CD4-positive, alpha-beta T cell treated with Interleukin-2 at 100 ng/mL for 4 hours (primary cell): Measurements from ENCODE around the gene SDCCAG8.

ENCODE experiments used
- DNase-seq: peaks from one replicate; pipeline ENCODE4 v3.0.0-alpha.2; 2020; ENCODE audit warnings: low spot score

The SDCCAG8 gene

DNA sequence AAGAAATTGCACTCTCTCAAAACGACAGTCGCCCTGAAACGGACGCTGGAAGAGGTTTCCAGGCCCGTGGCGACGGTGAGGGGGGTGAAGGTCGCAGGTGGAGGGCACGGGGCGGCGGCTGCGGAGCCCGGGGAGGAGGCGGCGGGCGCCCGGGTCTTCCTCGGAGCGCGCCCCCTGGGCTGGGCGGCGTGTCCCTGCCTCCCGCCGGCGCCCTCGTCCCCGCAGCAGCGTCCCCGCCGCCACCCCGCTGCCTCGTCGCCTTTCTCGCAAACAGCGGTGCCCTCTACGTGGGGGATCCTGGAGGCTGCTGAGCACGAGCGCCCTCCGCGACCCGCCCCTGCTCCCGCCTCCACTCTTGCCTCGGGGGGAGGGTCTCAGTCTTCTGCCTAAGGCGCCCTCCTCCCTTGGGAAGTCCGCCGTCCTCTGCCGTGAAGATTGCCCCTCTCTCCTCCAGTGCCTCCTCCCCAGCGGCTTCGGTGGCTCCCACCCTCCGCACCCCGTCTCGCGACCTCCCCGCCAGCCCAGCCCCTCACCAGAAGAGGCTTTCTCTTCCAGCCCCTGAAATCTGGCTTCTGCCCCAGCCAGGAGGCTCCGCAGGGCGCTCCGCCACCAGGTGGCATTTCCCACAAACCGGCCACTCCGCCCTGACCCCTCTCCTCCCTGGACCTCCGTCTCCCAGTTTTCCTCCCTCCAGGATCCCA, 227.4 kb downstream of the SDCCAG8 start:
- no peak for DNase-seq

GRCh38 chr1:243483952-243484351, 228.1 kb downstream of the SDCCAG8 start:
- DNase-seq, result no peak

GRCh38 chr1:243487036-243487648, 231.3 kb downstream of the SDCCAG8 start:
- no peak for DNase-seq

GRCh38 chr1:243487649-243488227, 231.9 kb downstream of the SDCCAG8 start:
- no peak for DNase-seq

- no peak for DNase-seq
Observed at GRCh38 chr1:243488459-243489157, 232.8 kb downstream of the SDCCAG8 start.

DNA sequence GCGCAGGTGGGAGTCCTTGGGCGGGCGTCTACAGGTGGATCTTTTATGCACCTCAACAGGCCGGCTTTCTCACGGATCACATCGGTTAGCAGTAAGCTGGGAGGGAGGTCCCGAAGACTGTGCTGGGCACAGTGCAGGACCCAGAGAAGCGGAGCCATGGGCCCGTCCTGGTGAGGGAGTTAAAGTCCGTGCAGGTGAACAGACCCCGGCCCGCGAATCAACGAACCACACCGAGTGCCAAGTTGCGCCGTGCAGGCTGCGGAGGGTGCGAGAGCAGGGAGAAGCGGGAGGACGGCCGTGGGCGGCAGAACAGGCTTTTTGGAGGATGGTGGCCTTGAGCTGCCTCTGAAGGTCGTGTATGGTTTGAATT, 233.3 kb downstream of the SDCCAG8 start:
- no peak for DNase-seq

GRCh38 chr1:243489681-243490546, 234.1 kb downstream of the SDCCAG8 start:
- DNase-seq, result no peak

GRCh38 chr1:243490748-243491686, 235.2 kb downstream of the SDCCAG8 start:
- DNase-seq, result no peak

DNA sequence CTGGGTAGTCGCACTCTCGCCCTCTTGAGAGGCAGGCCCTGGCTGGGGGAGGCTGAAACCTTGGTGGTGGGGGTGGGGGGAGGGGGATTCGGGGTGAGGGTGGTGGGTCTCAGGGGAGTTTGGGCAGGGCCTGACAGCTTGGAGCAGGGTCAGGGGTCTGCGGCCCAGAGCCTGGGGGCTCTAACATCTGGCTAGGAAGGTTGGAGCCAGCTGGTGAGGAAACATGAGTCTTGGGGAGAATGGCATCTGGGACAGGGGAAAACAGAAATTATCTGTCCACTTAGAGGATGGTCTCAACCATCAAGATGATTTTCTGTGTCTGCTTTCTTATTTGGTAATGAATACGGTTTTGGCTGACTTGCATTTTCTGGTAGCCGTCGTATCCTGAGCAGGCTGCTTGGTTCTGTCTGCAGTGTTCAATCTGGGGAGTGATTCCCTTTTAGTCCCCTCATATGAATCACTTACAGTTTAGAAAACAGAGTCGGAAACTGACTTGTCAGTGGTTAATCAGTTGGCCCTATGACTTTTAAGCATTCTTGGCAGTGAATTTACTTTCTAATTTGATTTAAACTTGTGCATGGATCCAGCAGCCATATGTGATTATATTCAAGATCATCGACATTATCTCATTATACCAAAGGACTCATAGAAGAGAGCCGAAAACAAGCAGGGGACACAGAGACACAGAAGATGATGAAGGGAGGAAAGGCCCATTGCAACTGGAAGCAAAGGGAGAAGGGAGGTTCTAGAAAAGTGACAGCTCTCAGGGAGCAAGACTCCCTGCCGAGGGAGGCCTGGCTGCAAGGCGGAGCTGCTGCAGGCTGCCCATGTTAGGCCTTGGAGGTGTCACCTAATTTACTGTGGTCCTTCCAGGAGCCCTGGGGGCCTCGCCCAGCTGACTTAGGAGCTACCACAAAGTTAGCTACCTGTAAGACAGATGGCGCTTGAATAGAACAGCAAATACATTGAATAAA, 237.6 kb downstream of the SDCCAG8 start:
- DNase-seq, result no peak

- DNase-seq, result no peak
Observed at GRCh38 chr1:243494741-243495431, 239.0 kb downstream of the SDCCAG8 start.

DNA sequence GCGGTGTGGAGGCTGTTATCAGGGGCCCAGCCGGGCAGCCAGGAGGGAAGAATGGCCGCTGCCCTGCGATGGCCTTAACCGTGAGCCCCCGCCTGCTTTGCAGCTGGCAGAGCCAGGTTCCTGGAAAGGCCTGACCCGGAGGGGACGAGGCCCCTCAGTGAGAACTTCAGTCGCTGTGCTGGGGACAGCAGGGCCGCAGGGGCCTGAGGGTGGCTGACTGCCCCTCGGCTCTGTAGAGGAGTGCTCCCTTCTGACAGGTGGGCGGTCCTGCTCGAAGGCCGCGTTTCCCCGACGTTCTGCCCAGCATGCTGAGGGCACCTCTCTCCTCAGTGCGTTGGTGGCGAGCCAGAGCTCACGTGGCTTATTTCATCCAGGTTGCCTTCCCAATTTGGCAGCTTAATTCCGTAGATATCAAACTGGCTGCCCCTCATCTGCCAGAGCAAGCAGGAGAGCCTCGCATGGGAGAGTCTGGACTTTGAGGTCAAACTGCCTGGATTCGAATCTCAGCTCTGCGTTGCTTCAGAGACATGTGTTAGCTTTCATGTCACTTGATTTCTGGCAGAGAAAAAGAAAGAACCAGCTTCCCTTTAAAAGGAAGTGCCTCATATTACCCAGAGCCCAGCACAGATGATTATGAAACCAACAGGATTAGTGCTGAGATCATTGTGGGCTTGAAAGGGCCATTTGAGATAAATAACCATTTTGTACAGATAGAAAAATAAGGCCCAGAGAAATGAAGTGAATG, 239.8 kb downstream of the SDCCAG8 start:
- no peak for DNase-seq

DNA sequence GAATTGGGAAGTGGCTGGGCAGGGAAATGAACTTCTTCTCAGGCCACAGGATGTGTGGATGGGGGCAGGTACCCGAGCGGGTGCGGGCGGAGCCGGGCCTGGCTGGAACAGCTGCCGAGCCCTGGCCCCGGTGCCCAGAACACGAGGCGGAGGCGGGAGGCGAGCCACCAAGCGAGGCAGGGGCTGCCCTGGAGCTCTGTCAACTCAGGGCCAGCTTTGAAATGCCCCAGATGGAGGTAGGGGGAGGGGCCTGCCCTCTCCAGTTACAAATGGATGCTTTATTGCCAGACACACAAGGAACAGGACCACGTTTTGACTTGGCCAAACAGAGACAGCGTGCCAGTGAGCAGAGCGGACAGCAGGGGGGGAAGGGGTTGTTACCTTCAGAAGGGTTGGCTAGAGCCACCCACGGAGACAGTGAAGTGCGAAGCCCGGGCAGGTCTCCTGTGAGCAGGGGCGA, 240.4 kb downstream of the SDCCAG8 start:
- no peak for DNase-seq

GRCh38 chr1:243496806-243497205, 241.0 kb downstream of the SDCCAG8 start:
- DNase-seq, result no peak

DNA sequence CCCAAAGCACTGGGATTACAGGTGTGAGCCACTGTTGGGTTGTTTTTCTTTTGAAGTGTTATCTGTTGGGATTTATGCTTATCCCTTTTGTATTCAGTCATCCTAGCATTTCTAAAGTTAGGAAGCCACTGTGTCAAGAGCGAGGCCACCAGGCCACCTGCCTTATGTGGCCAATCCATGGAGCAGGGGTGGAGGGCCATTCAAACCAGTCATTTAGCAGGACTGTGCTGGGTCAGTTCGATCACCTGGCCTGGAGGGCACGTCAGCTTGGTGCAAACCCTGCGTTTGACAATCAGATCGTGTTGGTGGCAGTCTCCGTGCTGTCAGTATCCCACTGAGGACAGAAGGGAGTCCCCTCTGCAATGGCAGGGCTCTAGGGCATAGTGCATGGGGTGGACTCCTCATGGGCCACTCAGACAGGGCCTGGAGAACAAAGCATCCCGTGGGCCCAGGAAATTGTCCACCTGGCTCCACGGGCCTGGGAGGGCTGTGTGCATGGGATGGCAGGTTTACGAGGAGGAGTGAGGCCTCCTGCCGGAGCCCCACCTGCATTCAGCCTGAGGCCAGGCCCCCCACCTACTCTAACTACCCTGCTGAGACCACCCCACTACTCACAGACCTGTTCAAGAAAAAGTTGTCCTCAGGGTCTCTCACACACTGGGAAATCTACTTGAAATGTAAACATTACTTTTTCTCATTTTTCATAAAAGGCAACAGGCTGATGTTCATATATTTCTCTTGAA, 242.3 kb downstream of the SDCCAG8 start:
- no peak for DNase-seq

DNA sequence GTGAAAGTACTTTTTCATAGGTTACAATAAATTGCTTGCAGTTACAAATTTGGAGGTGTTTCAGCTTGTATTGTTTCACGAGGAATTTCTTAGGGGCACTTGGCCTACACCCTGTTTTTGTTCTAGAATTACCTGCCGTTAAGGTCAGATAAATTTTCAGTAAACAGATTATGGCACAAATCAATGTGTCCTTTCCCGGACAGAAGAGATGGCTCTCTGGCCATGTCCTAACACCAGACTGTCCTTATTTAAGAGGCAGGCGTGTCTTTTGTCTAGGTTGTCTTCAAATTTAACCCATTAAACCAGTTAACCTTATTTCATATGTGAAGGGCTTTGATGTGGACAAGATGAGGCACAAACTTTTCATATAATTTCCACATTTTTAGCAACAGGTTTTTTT, 243.4 kb downstream of the SDCCAG8 start:
- no peak for DNase-seq

DNA sequence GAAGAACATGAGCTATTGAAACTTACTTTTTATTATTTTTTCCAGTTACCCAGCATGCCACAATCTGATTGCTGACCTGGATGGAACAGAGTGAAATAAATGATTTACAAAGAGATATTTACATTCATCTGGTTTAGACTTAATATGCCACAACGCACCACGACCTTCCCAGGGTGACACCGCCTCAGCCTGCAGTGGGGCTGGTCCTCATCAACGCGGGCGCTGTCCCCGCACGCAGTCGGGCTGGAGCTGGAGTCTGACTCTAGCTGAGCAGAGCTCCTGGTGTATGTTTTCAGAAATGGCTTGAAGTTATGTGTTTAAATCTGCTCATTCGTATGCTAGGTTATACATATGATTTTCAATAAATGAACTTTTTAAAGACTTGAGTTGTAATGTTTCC, 243.9 kb downstream of the SDCCAG8 start:
- DNase-seq, result no peak

- no peak for DNase-seq
Observed at GRCh38 chr1:243500512-243500911, 244.7 kb downstream of the SDCCAG8 start.

DNA sequence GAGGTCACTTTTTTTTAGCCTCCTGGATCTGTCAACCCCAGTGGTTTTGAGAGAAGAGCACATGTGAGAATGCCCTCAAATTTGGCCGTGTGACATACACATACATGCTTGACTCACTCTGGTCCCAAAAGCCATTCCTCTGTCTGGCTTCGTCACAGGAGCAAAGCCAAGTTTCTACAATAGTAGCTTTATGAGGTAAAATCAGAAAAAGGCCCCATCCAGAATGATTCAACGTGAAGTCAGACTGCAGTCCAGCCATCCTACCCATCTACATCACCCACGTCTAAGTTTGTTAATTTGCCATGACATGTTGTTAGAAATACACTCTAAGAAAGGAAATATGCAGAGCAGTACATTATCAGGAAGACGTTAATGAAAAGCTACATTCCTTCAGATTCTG, 245.2 kb downstream of the SDCCAG8 start:
- DNase-seq, result no peak
